VCaP (cell line): ENCODE results near the gene RFC5.

Experiments used
- H3K27ac ChIP-seq: fragments of 450-650 bp; 2 replicates; pipeline ENCODE4 v1.5.1; 2017
- TF ChIP-seq, protein P1 (sequence below): fragments of 450-650 bp; conservative IDR thresholded peaks from 2 replicates; pipeline ENCODE4 v1.5.1; 2017; ENCODE audit warnings: mild to moderate bottlenecking, moderate library complexity

The RFC5 gene

GRCh38 chr12:118032188-118032587 is 15.7 kb downstream of the RFC5 start:
- H3K27ac ChIP-seq, result no peak overlapping the region
- TF ChIP-seq, protein P1, sequence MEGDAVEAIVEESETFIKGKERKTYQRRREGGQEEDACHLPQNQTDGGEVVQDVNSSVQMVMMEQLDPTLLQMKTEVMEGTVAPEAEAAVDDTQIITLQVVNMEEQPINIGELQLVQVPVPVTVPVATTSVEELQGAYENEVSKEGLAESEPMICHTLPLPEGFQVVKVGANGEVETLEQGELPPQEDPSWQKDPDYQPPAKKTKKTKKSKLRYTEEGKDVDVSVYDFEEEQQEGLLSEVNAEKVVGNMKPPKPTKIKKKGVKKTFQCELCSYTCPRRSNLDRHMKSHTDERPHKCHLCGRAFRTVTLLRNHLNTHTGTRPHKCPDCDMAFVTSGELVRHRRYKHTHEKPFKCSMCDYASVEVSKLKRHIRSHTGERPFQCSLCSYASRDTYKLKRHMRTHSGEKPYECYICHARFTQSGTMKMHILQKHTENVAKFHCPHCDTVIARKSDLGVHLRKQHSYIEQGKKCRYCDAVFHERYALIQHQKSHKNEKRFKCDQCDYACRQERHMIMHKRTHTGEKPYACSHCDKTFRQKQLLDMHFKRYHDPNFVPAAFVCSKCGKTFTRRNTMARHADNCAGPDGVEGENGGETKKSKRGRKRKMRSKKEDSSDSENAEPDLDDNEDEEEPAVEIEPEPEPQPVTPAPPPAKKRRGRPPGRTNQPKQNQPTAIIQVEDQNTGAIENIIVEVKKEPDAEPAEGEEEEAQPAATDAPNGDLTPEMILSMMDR, result no peak

DNA sequence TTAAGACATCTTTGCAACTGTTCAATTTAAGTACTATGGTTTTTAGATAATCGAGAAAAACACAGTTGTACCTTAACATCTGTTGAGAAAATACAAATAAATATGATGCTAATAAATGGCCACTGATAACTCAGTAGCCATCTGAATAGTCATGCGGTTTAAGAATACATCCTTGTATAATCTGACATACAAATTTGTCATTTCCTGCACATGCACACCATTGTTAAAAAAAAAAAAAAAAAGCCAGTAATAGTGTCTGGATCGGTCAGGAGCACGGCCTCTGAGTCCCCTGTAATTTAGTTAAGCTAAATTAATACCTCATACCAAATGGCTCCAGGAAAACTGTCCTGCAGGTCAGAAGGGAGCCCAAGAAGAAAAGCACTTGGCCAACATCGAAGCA is 16.8 kb downstream of the RFC5 start:
- TF ChIP-seq, protein P1, result no peak
- H3K27ac ChIP-seq, result no peak overlapping the region

GRCh38 chr12:118033902-118034301 is 17.4 kb downstream of the RFC5 start:
- TF ChIP-seq, protein P1, result no peak
- H3K27ac ChIP-seq, result no peak overlapping the region

- no peak overlapping the region for H3K27ac ChIP-seq
- TF ChIP-seq, protein P1, result peak; percentile 69
Measured at GRCh38 chr12:118034429-118035189, 18.1 kb downstream of the RFC5 start.

GRCh38 chr12:118035190-118036041 is 18.9 kb downstream of the RFC5 start:
- H3K27ac ChIP-seq, result no peak overlapping the region
- TF ChIP-seq, protein P1, result 0 out of 2 replicates have a peak, but pooled peaks have one; percentile 14

DNA sequence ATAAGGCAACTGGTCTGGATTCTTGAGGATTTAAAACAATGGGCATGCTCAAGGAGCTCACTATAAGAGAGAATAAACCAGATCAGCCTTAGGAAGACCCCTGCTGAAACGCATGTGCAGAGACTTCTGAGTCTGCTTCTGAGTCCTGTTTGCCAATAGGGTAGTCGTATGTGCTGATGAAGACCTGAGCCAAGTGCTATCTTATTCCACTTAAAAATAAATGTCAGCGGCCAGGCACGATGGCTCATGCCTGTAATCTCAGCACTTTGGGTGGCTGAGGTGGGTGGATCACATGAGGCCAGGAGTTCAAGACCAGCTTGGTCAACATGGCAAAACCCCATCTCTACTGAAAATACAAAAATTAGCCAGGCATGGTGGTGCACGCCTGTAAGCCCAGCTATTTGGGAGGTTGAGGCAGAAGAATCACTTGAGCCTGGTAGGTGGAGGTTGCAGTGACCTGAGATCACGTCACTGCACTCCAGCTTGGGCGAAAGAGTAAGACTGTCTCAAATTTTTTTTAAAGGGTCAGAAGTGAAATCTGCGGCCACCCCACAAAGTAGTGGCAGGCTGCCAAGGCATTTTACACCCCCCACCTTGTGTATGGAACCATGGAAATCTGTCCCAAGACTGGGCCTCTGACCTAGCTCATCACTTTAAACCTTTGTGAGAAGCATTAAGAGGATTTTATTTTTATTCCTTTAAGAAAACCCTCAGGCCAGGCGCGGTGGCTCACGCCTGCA is 20.3 kb downstream of the RFC5 start:
- H3K27ac ChIP-seq, result no peak overlapping the region

More for the DNA sequence above, 20.3 kb downstream of the RFC5 start:
- TF ChIP-seq, protein P1, result no peak
